IPS-18c (cell line): ENCODE measurements around the gene LZTS2.
A peak's percentile ranks its signal among the peaks of the same experiment; 100 is the strongest.
"Not testable (repeated sequence)": the region's sequence is repeated elsewhere in the genome, so short reads cannot be mapped to it uniquely, and the experiment has no call there.

Source experiments
- H3K4me3 ChIP-seq: 2 replicates; pipeline ENCODE4 v1.7.0; 2013; ENCODE audit warnings: low read depth, mild to moderate bottlenecking, low read length, moderate library complexity; ENCODE audit not compliant: insufficient read depth
- H3K9me3 ChIP-seq: one replicate; pipeline ENCODE4 v1.6.1; 2013; ENCODE audit warnings: mild to moderate bottlenecking, low read length, moderate library complexity; ENCODE audit not compliant: control insufficient read depth, insufficient read depth

The LZTS2 gene

DNA sequence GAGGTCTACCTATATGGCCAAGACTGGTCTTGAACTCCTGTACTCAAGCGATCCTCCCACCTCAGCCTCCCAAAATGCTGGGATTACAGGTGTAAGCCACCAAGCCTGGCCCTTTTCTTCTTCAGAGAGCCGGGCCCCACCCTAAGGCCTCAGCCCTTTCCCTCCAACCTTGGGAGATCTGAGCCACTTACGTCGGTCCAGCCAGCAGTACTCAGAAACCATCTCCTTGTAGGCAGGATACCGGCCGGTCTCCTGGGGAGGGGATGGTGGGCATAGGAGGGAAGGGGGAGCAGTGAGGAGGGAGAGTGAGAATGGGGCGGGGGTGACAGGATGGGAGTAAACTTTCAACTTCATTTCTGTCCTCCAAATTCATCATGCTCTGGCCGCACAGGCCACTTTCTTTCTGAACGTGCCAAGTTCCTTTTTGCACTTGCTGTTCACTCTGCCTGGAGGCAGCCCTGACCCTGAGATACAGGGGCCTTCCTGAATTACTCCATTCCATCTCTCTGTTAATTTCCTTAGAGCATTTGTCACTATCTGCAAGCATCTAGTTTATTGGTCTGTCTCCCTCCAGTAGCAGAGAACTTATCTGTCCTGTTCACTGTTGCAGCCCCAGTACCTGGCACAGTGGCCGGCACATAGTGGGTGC is 20.9 kb downstream of the LZTS2 start:
- H3K4me3 ChIP-seq, result no peak overlapping the region
- no peaks in the 10 kb centered on the region for H3K9me3 ChIP-seq

DNA sequence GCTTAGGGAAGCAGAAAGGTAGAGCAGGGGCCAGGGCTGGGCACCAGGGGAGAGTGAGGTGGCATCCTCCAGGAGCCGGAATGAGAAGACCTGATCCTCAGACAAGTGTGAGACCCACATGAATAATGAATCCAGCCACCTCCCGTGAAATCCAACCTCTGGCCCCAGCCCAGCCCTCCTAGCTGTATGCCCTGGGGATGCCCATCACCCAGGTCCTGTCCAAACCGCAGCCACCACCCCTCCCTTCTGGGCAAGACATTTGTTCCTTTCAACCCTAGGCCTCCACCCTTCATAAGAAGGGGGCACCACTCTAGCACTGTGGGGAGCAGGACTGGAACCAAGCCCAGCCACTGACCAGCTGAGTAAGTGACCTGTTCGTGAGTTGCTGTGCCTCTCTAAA is 21.6 kb downstream of the LZTS2 start:
- no peak overlapping the region for H3K4me3 ChIP-seq
- no peaks in the 10 kb centered on the region for H3K9me3 ChIP-seq

DNA sequence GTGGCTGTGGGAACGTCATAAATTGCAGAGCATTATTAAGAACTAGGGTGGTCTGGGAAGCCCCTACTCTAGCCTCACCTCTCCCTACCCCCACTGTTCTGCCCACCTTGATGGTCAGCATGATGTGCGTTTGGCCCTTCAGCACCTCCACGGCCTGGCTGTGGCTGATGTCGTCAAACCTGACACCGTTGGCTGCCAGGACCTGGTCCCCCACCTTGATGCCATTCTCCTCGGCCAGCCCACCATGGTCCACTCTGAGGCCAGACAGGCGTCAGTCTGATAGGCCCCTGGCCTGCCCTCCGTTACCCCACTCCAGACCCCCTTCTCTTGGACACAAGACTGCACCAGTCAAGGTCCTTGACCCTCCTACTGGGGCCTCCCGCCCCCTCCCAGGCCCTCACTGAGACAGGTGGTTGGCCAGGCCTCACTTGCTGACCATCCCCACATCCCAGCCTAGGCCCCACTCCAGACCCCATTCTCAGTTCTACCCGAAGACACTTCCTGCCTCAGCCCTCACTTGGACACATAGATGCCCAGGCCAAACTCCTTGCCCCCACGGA is 22.2 kb downstream of the LZTS2 start:
- no peaks in the 10 kb centered on the region for H3K9me3 ChIP-seq
- no peak overlapping the region for H3K4me3 ChIP-seq

DNA sequence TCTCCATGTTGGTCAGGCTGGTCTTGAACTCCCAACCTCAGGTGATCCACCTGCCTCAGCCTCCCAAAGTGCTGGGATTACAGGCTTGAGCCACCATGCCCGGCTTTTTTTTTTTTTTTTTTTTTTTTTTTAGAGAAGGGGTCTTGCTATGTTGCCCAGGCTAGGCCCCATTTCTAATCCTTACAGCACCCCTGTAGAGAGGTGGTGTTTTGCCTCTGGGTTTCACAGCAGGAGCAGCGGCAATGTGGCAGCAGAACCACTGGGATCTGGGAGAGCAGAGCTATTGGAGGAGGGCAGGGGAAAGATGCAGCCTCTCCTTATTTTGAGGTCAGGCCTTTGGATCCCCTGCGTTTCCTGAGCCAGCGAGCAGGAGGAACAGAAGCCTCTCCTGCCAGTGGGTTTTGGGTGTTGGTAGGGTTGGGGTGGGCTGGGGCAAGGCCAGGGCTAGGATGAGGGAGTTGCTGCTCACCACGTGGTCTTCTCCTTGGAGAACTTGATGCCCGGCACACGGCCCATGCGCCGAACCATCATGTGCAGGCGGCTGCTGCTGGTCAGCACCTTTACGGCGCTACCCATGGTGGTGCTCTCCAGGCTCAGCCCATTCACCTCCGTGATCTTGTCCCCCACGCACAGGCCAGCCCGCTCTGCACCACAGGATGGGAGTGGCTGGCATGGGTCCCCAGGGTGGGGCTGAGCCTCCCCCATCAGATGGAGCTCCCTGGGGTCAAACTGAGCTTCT is 23.5 kb downstream of the LZTS2 start:
- Histone ChIP-seq H3K9me3 (no peaks in the 10 kb centered on the region), H3K4me3 (no peak overlapping the region)

DNA sequence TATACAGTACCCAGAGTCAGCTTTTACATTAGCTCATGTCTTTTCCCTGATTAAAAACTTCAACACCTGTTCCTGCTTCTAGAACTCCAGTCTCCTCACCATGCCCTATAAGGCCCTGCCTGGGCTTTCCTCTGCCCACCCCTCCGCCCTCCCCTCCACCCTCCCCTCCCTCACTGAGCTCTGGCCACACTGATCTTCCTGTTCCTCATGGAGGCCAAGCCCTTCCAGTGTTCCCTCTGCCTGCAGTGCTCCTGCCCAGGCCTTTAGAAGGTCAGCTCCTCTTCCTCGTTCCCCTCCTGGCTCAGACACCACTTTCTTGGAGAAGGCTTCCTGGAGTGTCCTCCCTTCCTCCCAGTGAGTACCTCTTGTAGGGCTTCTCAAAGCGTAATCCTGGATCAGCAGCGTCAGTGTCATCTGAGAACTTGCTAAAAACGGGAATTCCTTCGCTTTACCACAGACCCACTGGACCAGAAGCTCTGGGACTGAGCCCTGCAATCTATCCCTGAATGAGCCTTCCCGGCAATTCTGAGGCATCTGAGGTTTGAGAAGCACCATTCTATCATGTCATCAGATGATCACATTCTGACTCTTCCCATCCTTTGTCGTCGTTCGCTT is 27.6 kb downstream of the LZTS2 start:
- Histone ChIP-seq H3K4me3 (no peak overlapping the region), H3K9me3 (no peaks in the 10 kb centered on the region)

DNA sequence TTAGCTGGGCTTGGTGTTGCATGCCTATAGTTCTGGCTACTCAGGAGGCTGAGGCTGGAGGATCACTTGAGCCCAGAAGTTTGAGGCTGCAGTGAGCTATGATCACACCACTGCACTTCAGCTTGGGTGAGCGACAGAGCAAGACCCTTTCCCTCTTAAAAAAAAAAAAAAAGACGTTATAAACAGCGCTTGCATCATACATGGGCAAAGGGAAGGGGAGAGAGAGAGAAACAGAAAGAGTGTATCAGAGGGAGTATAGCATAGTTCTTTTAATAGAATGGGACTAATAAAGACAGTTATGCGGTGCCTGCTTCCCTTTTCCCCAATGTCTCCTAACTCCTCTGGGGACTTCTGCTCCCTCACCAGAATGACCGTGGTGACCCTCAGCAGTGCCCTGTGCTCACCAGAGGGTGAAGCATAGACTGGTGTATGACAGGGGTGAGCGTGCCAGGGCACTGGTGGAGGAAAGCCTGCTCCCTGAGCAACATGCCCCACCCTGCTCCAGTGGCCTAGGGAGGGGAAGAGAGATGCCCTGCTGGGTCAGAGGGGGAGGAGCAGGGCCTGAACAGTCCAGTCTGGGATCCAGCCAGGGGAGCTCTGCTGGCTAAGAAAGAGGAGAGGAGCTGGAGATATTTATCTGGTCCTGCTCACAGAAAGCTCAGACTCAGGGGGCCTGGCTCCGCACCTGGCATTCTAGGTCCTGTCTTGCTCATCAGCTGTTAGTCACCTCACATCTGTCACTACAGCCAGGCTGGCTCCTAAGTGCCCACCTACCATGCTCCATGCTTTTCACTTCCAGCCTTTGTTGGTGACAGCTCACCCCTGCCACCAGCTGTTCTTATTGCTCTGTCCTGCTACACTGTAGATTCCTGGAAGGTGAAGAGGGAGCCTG is 29.1 kb downstream of the LZTS2 start:
- no peak overlapping the region; the same call in 1 of the 2 replicates for H3K4me3 ChIP-seq
- no peaks in the 10 kb centered on the region for H3K9me3 ChIP-seq

DNA sequence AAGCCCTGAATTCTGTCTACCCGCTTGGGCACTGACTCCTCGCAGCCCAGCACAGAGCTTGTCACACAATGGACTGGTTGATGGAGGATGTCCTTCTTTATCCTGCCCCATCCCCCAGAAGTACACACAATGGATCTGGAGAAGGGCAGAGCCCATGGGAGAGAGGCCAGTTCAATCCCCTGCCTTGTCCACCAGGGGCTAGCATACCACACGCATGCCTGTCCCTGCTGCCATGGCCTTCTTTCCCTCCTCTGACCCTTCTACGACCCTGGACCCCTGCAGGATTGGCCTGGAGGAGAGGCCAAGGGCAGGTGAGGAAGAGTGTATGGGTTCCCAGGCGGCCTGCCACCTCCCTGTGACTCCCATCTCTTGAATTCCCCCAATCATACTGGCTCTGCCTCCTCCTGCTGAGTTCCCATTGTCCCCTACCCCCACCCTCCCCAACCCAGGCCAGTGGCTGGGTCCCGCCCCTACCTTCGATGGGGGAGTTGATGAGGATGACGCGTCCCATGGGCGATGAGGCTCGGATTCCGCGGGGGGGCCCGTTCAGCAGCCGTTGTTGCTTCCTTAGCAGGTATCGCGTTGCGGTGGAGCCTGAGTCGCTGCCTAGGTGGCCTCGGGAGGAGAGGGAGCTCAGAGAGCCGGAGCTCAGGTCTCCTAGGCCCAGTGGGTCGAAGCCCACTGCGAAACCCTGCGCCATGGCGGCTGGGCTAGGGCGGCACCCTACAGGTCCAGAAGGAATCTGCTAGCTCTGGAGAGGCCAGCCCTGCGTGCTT is 30.1 kb downstream of the LZTS2 start:
- no peaks in the 10 kb centered on the region for H3K9me3 ChIP-seq
- H3K4me3 ChIP-seq, result peak overlapping the region; percentile 24; the same call in 1 of the 2 replicates

DNA sequence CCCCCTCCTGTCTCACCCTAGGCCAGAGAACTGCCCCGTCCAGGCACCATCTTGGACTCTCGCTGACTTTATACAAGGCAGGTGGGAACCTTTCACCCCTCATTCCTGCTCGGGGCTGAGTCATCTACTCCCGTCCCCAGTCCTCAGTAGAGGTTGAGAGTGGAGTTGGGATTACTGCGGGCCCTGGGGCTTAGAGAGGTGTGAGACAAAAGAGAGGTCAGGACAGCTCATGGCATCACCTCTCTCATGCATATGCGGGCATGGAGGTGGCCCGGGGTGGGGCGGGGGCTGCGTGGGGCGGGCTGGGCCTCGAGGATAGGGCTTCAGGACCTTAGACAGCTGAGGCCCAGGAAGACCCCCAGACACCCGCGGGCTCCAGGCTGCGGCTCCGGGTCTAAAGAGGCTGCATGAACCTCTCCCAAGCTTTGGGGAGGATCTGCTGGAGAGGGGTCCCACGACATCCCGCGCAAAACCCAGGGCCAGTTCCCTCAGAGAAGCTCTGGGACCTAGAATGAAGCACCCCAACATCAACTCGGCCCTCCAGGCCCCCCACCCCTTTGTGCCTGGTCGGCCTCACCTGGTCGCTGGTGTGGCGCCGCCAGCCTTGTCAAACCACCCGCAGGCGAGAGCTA is 31.0 kb downstream of the LZTS2 start:
- Histone ChIP-seq H3K4me3 (peak overlapping the region; percentile 69), H3K9me3 (no peaks in the 10 kb centered on the region)

DNA sequence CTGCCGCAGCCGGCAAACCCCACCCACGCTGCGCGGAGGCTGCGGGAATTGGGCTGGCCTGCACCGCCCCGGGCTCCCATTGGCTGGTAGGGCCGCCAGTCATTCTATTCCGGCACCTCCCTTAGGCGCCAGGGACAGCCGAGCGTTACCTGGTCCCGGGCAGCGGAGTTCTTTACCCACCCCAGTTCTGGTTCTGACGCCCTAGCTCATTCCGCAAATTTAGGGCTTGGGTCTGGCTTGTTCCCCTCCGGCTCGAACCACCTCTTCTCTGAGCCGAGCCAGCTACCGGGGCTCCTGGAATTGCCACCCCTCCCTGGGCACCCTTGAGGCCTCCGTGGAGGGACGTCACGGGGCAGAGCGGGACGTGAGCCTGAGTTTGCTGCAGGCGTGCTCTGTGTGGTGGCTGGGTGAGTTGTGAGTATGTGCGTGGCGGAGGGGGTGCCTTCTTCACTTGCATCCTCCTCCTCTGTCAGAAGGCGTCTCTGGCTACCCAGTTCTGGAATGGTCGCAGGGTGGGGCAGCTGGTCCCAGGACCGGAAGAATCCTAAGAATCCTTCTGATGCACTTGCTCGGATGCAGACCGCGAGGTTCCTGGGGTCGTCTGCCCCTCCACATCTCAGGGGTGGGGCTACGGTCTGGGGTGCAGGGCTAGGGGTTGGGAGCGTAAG is 31.7 kb downstream of the LZTS2 start, which contains the start of the genes PDZD7 and SFXN3:
PDZD7 (minus strand) TSS at position 2 of the 668 bp plus-strand sequence. CDS start 910 bp downstream, outside the sequence.
SFXN3 (plus strand) TSS at position 107 of the 668 bp plus-strand sequence. CDS start 3,461 bp downstream, outside the sequence.
- Histone ChIP-seq H3K9me3 (no peaks in the 10 kb centered on the region), H3K4me3 (peak within 1 kb of the TSS; percentile 69)

DNA sequence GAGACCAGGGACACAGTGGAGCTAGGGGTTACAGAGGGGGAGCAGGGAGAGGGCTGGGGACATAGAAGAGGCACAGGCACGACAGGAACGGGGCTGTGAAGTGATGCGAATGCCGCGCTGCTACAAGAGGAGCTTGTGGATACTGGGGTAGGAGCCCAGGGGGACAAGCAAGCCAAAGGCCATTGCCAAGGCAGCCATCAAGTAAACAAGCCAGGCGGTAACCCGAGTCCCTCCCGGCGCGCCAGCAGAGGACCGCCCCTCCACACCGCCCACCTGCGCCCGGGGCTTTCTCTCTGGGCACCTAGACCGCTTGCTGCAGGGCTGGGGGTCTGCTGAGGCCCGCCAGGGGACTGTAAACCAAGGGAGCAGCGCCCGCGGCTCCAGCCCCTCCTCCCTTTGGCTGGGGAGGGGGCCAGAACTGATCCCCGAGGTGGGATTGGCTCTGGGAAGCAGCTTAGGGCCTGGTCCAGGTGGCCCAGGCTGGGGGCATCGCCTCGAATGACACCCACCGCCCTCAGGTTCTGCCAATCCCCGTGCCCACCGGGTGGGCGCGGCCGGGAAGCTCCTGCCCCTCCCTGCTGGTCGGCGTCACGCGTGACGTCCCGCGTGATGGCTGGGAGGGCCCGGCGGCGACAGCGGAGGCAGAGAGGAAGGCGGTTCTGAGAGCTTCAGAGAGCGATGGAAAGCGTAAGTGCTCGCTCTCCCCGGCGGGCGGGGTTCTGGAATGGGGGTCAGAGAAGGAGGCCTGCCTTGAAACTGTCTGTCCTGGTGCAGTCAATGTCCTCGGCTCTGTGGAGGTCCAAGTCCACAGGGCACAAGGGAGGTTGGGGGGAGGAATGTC is 32.4 kb downstream of the LZTS2 start:
- Histone ChIP-seq H3K4me3 (peak overlapping the region; percentile 69), H3K9me3 (no peaks in the 10 kb centered on the region)

DNA sequence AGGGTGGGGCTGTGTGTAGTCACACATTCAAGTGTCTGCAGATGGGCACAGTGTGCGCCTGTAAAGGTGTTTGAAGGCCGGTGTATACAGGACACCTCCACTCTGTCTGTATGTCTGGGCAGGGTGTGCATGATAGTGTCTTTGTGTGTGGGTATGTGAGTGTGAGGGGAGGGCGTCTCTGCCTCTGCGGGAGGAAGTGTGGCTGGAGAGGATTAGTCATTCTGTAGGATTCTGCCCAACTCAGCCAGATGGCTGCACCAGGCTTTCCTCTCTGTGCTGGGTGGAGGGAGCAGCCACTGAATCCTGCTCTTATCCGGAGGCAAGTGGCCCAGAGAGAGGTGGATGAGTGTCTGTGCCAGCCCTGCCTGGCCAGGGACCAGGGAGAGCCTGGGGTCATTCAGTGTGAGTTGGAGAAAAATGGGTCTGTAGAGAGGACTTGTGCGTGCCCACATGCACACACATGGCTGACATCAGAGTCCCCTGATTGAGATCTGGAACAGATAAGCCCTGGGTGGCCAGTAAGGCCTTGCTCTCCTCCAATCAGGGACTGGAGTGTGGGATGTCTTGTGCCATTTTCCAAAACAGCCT is 33.1 kb downstream of the LZTS2 start:
- H3K9me3 ChIP-seq, result no peaks in the 10 kb centered on the region
- peak overlapping the region; percentile 69; the same call in 1 of the 2 replicates for H3K4me3 ChIP-seq

DNA sequence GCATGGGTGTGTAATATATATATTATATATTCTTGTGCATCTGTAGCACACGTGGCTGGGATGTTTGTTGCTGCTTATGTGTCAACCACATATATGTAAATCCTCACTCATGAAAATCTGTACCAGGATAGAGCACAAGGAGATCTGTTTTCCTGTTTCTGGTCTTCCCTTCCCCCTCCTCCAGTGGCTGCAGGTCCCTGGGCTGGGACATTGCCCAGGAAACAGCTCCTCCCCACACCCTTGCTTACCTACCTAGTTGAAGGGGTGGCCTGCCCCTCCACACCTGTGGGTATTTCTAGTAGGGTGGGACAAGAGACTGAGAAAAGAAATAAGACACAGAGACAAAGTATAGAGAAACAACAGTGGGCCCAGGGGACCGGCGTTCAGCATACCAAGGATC is 33.7 kb downstream of the LZTS2 start:
- Histone ChIP-seq H3K9me3 (no peaks in the 10 kb centered on the region), H3K4me3 (no peak overlapping the region)

DNA sequence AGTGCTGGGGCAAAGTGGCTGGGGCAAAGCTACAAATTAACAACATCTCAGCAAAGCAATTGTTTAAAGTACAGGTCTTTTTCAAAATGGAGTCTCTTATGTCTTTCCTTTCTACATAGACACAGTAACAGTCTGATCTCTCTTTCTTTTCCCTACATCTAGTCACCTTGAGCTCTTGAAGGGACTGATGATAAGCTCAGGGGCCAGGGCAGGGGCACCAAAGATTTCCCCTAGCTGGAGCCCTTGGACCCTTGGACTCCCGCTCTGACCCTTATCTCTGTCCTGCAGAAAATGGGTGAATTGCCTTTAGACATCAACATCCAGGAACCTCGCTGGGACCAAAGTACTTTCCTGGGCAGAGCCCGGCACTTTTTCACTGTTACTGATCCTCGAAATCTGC is 34.8 kb downstream of the LZTS2 start:
- not testable (repeated sequence) for H3K4me3 ChIP-seq, H3K9me3 ChIP-seq

DNA sequence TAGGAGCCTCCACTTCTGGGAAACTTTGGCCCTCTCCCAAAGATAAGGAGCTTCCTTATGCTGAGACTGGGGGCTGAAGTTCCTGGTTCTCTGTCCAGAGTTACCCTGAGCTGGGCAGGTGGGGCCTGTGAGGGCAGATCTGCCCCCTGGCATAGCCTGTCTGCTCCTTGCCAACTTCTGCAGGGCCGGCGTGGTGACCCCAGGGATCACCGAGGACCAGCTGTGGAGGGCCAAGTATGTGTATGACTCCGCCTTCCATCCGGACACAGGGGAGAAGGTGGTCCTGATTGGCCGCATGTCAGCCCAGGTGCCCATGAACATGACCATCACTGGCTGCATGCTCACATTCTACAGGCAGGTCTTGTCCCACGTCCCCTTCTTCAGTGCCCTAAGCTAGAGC is 35.7 kb downstream of the LZTS2 start:
- Histone ChIP-seq H3K4me3 (no peak overlapping the region), H3K9me3 (no peaks in the 10 kb centered on the region)
